ENCODE measurements around the gene ARID1A. TPM values are rescaled to one million over a fixed set of nuclear protein-coding genes. Genes with fewer than 3 reads are reported as not detected.
A peak's percentile ranks its signal among the peaks of the same experiment; 100 is the strongest.
"Not testable (repeated sequence)": the region's sequence is repeated elsewhere in the genome, so short reads cannot be mapped to it uniquely, and the experiment has no call there.

ARID1A gene
- 45.5 and 59.5 TPM in 2 replicates for total RNA-seq (2014; rRNA removed; shearing (Covaris generic))

DNA sequence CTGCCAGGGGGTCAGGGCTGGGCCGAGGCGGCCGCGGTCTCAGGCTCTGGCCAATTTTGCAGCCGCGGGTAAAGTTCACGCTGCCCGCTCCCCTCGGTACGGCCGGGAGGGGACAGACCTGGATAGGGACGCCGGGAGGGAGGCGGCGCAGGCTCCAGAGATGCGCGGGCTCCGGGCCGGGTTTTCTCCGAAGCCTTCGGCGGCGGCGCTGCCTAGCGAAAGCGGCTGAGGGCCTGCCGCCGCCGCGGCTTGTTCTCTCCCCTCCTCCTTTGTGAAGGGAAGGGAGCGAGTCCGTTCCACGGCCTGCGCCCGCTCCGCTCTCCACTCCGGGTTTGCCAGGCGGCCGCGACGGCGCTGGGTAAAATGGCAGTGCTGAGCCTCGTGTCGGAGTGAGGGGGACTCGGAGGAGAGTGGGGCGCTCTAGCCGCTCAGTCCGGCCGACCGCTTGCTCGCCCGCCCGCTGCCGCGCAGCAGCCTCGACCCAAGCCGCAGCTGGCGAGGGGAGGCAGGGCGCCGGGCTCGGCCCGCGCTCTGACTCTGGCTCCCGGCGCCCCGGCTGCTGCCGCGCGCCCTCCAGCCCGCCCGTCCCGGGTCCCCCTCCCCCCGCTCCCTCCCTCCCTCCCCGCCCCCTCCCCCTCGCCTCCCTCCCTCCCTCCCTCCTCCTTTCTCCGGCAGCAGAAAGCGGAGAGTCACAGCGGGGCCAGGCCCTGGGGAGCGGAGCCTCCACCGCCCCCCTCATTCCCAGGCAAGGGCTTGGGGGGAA is at the start of gene ARID1A:
TSS of gene ARID1A (plus strand) at position 660 of the 763 bp plus-strand sequence. CDS start 389 bp downstream, outside the sequence.
- Histone ChIP-seq H3K27me3 (ENCODE audit: control insufficient read depth, insufficient read depth, low read length) (no peaks in the 10 kb centered on the region), H3K36me3 (replicated peaks; ENCODE audit: control insufficient read depth, insufficient read depth, low read length) (no peaks in the 10 kb centered on the region), H3K4me3 (ENCODE audit: insufficient read depth, low read depth, low read length) (peak within 1 kb of the TSS; percentile 81)
- DNase-seq, result peak; percentile 94

DNA sequence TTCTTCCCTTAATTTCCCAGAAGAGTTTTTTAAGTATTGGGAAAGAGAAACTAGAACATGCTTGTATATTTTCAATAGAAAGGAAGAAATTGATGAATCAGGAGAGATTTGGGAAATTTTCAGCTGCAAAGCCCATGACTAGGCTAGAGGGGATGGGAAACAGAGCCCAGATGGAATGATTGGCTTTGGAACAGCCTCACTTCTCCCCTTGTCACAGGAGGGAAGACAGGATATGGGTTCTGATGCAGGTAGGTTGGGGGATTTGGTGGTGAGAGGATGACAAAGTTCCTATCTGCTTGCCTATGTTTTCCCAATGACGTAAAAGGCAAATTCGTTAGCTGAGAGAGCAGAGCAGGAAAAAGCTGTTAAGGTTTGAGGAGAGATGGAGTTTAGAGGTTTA is 31.0 kb upstream of the ARID1A start:
- DNase-seq, result no peak
- H3K4me3 ChIP-seq (ENCODE audit: insufficient read depth, low read depth, low read length), result no peak overlapping the region
- H3K36me3 ChIP-seq (replicated peaks; ENCODE audit: control insufficient read depth, insufficient read depth, low read length), result no peaks in the 10 kb centered on the region
- no peaks in the 10 kb centered on the region for H3K27me3 ChIP-seq (ENCODE audit: control insufficient read depth, insufficient read depth, low read length)

DNA sequence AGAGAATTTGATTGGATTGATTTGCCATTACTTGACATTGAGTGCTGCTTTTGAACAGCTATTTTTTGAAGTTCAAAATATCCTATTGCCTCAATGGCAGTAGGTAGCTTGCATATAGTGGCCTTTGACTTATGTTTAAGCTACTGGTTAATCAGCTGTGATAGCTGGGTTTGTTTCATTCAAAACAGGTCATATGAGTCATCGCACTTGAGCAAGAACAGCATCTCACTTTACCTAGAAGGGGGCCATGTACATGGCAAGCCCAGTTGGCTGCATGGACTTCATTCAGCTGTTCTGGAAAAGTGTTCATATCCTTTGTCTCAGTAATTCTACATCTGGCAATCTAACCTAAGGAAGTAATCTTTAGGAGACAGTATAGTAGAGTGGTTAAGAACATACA is 29.0 kb upstream of the ARID1A start:
- no peak for DNase-seq
- Histone ChIP-seq H3K36me3 (replicated peaks; ENCODE audit: control insufficient read depth, insufficient read depth, low read length) (no peaks in the 10 kb centered on the region), H3K27me3 (ENCODE audit: control insufficient read depth, insufficient read depth, low read length) (no peaks in the 10 kb centered on the region), H3K4me3 (ENCODE audit: insufficient read depth, low read depth, low read length) (no peak overlapping the region)

DNA sequence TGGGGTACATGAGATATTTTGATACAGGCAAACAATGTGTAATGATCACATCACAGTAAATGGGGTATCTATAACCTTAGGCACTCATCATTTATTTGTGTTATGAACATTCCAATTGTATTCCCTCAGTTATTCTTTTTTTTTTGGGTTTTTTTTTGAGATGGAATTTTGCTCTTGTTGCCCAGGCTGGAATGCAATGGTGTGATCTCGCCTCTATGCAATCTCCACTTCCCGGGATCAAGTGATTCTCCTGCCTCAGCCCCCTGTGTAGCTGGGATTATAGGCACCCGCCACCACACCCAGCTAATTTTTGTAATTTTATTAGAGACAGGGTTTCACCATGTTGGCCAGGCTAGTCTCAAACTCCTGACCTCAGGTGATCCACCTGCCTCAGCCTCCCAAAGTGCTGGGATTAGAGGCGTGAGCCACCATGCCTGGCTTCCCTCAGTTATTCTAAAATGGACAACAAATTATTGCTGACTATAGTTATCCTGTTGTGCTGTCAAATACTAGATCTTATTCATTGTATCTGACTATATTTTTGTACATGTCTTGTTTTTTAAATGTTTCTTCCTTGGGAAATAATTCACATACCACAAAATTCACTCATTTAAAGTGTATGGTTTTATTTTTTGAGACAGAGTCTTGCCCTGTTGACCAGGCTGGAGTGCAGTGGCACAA is 27.6 kb upstream of the ARID1A start:
- not testable (repeated sequence) for H3K36me3 ChIP-seq (replicated peaks; ENCODE audit: control insufficient read depth, insufficient read depth, low read length); H3K27me3 ChIP-seq (ENCODE audit: control insufficient read depth, insufficient read depth, low read length); H3K4me3 ChIP-seq (ENCODE audit: insufficient read depth, low read depth, low read length); DNase-seq

DNA sequence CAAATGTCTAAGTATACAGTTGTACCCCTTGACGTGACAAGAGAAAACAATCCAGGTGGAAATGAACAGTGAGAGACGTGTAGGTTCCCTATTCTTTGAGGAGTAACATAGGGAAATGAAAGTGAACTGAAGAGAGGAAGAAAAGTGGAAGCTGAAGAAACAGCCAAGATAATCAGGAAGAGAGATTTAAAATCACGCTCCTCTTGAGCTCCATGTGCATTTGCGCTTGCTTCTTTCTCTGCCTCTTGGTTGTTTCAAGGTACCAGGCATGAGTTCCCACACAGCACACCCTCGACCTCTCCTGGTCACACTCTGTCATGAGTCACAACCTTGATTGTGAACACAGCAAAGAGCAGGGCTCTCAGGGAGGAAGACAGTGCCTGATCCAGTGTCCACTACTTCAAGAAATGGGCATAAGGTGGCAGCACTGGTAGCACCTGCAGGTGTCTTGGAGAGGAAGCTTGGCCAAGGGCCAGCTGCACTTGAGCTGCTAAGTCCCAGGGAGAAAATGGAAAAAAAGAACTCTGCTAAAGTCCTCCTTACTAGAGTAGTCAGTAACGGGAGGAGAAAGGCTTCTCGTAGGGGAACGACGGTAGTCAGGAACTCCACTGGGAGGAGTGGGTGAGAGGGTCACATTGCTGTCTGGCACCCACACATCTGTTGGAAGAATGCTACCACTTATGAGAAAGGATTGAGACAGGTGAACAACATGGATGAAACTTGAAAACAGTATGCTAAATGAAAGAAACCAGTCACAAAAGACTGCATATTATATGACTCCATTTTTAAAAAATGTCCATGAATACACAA is 18.3 kb upstream of the ARID1A start:
- Histone ChIP-seq H3K36me3 (replicated peaks; ENCODE audit: control insufficient read depth, insufficient read depth, low read length) (no peaks in the 10 kb centered on the region), H3K4me3 (ENCODE audit: insufficient read depth, low read depth, low read length) (no peak overlapping the region), H3K27me3 (ENCODE audit: control insufficient read depth, insufficient read depth, low read length) (no peaks in the 10 kb centered on the region)
- DNase-seq, result peak; percentile 78

DNA sequence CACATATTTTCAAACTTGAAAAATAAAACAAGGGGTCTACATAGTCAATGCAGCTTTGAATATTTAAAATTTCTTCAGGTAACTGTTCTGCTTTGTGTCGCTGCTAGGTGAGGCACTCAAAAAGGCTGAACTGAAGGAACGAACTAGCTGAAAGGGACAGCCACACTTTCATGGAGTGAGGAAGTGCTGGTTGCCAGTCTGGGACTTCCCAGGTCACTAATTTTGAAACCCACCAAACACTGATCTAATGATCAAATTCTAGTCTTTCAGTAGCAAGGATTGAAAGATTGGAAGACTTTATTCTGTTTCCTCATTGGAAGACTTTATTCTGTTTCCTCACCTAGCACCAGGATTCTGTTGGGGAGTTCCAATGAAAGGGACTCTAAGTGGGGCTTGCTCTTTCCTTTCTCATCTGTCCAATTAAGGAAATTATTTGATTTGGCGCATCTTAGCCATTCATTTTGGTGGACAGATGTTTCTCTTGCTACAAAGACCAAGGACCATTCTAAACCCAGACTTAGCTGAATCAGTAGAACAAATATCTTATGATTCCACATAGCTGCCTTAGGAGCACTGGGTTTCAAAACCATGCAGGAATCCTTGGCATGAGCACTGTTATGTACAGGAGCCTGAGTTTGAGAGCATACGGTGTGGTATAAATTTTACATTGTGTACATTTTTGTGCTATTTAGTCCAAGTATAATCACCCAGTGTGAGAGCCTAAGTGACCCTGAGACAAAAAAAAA is 10.9 kb upstream of the ARID1A start:
- DNase-seq, result no peak
- Histone ChIP-seq H3K27me3 (ENCODE audit: control insufficient read depth, insufficient read depth, low read length) (no peaks in the 10 kb centered on the region), H3K4me3 (ENCODE audit: insufficient read depth, low read depth, low read length) (no peak overlapping the region), H3K36me3 (replicated peaks; ENCODE audit: control insufficient read depth, insufficient read depth, low read length) (no peaks in the 10 kb centered on the region)

DNA sequence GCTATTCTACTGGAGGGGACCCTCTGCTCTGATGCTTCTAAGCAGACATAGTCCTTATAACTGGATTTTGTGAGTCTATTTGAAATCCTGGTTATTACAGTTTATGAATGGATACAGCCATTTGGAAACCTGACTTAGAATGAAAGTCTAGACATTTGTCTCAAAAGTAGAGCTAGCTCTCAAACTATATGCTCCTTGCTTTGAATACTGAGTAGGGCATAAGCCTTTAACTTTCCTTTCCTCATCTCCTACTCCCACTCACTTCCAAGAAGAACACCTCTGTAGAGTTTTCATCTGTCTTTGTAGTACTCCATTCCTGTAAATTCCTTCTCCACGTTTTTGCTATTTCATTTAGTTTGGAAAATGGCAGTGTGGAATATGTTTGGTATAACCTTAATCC is 9.0 kb upstream of the ARID1A start:
- DNase-seq, result no peak
- Histone ChIP-seq H3K36me3 (replicated peaks; ENCODE audit: control insufficient read depth, insufficient read depth, low read length) (no peaks in the 10 kb centered on the region), H3K4me3 (ENCODE audit: insufficient read depth, low read depth, low read length) (no peak overlapping the region), H3K27me3 (ENCODE audit: control insufficient read depth, insufficient read depth, low read length) (no peaks in the 10 kb centered on the region)

DNA sequence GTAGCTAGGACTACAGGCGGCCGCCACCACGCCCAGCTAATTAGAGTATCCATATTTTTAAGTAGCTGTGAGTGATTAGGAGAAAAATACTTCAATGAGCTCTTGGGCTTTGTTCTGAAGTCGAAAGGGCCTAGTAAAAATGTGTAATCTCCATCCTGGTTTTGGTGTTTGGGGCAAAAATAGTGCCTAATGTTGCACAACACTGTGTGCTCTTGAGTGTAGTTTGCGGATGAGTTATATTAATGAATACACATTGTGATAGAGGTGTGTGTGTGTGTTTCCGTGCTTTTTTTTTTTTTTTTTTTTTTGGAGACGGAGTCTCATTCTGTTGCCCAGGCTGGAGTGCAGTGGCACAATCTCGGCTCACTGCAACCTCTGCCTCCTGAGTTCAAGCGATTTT is 6.3 kb upstream of the ARID1A start:
- H3K36me3 ChIP-seq (replicated peaks; ENCODE audit: control insufficient read depth, insufficient read depth, low read length), result no peaks in the 10 kb centered on the region
- no peak for DNase-seq
- no peaks in the 10 kb centered on the region for H3K27me3 ChIP-seq (ENCODE audit: control insufficient read depth, insufficient read depth, low read length)
- H3K4me3 ChIP-seq (ENCODE audit: insufficient read depth, low read depth, low read length), result no peak overlapping the region

DNA sequence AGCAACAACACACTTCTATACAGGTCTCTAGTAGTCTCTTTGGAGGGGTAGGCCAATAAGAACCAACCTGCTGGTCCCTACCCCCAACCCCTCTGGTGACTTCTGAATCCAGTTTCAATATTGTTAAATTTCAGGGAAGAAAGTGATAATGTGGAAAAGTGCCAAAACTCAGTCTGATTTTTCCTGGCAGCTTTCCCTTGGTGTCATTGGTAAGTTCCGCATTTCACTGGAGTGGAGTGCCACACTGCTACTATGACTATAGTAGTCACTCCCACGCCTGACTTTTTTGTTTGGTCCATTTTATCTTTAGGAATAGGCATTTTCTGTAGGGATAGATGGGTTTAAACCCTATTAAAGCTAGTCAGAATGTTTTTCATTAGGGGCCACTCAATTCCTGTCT is 5.7 kb upstream of the ARID1A start:
- H3K4me3 ChIP-seq (ENCODE audit: insufficient read depth, low read depth, low read length), result no peak overlapping the region
- no peaks in the 10 kb centered on the region for H3K36me3 ChIP-seq (replicated peaks; ENCODE audit: control insufficient read depth, insufficient read depth, low read length)
- H3K27me3 ChIP-seq (ENCODE audit: control insufficient read depth, insufficient read depth, low read length), result no peaks in the 10 kb centered on the region
- no peak for DNase-seq

DNA sequence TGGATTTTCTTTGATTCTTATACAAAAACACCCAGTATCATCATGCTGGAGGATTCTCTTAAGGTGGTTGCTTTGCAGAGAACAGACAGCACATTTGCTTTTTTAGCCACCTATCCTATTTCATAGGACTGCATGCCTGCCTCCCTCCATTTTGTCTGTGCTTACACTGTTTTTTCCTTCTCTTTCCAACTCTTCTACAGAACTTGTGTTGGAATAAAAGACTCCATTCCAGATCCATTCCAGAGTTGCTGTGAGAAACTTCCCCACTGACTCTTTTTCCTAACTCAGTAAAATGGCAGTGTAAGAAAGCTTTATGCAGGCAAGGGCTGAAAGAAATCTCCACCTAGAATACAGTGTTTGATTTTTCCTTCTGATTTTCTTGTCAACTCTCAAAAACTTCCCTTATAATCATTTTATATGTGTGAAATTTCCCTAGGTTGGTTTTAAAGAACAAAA is 5.2 kb upstream of the ARID1A start:
- H3K27me3 ChIP-seq (ENCODE audit: control insufficient read depth, insufficient read depth, low read length), result no peaks in the 10 kb centered on the region
- no peaks in the 10 kb centered on the region for H3K36me3 ChIP-seq (replicated peaks; ENCODE audit: control insufficient read depth, insufficient read depth, low read length)
- no peak overlapping the region for H3K4me3 ChIP-seq (ENCODE audit: insufficient read depth, low read depth, low read length)
- no peak for DNase-seq

DNA sequence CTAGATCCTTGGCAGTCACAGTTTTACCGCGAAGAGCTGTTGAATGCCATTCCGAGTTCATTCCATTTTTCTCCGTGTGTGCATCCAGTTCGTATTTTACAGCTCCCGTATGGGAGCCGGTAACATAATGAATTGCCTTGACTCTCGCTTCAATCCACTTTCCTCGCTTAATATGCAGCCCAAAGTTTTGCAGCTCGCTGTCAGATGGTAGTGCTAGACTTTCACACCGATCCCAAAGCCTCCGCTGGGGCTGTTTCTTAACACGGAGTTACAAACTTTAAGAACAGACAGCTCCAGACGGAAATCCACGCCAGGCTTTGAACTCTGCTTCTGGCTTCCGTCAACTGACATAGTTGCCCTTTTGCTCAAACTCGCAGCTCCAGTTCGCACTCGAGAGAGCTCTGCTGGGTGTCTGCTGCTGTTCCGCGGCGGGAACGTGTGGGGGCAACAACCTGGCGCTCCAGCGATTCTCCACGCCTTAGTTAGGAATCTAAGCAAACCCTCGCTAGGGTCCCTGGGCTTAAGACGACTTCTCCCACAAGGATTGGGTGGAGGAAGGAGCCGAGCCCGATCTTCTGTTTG is 3.5 kb upstream of the ARID1A start:
- DNase-seq, result peak; percentile 76
- no peaks in the 10 kb centered on the region for H3K27me3 ChIP-seq (ENCODE audit: control insufficient read depth, insufficient read depth, low read length)
- H3K4me3 ChIP-seq (ENCODE audit: insufficient read depth, low read depth, low read length), result peak overlapping the region; percentile 53
- H3K36me3 ChIP-seq (replicated peaks; ENCODE audit: control insufficient read depth, insufficient read depth, low read length), result no peaks in the 10 kb centered on the region

DNA sequence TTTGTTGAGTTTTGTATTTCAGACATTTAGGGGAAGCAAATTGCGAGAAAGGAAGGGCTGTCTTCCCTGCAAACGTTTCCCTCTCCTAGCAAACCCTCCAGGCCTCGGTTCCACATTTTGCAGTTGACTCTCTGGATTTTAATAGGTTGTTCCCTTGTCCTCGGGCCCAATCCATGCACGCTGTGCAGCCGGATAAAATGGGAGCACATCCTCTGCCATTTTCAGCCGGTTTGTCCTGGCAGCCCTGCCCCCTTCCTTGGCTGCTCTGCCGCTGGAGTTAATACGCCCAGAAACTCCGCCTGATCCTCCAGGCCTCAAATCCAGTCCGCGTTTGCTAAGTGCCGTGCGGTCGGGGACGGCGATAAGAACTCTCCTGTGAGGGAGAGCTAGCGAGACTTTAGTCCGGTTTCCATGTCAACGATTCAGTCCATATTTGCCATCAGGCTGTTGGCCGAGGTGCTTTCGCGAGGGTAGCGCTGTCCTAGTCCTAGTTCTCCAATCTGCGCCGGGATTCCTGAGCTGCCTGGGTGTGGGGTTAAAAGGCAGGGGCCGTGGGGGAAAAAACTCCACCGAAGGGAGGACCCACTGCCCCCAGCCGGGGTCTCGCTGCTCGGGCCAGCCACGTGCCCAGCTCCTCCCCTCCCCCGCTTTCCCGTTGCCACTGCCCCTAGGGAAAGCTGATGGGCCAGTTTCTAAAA is 2.9 kb upstream of the ARID1A start:
- no peaks in the 10 kb centered on the region for H3K36me3 ChIP-seq (replicated peaks; ENCODE audit: control insufficient read depth, insufficient read depth, low read length)
- no peaks in the 10 kb centered on the region for H3K27me3 ChIP-seq (ENCODE audit: control insufficient read depth, insufficient read depth, low read length)
- peak overlapping the region; percentile 53 for H3K4me3 ChIP-seq (ENCODE audit: insufficient read depth, low read depth, low read length)
- DNase-seq, result peak; percentile 89

Measured in H7 (cell line).